ENCODE measurements around the gene THAP10.
"Not testable (repeated sequence)": the region's sequence is repeated elsewhere in the genome, so short reads cannot be mapped to it uniquely, and the experiment has no call there.

THAP10 gene

GRCh38 chr15:70892002-70892911 lies at the start of gene THAP10, which contains the start of gene LRRC49:
THAP10 (minus strand) TSS chr15:70892433; CDS start chr15:70892272, 161 bp downstream.
LRRC49 (plus strand) TSS chr15:70892826; CDS start chr15:70892895, 69 bp downstream.
- DNase-seq: peak; percentile 93

DNA sequence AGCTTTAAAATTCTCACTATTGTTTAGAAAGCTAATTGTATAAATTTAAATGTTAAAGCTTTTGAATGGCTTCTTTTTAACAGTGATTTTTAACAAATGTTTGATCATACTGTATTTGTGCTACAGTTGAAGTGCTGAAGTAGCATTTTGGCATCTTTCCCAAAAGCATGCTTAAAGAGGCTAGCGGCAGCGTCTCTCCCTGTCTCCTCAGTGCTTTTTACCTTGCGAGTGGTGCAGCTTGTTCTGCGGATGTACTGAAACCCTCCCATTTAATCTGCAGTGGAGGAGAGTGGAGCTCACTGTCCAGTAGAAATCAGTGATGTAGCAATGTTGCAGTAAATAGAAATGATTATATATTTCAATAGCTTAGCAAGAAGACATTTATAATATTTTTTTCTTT lies 44.1 kb upstream of the THAP10 start:
- DNase-seq: peak; percentile 61

DNA sequence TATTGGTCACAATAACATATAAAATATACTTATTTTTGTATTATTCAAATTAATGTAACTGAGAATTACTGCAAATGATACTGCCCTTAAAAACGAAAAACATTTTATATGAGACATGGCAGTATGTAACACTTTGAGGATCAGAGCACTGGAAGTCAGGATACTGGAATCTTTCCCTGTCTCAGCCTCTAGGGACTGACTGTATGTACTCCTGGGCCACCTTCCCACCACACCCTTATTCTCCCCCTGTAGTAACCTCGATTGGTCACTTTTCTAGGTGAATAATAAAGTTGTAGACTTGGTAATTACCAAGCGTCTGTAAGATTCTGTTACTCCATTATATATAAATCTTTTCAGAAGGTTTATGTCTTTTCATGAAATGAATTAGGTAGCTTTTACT lies 43.4 kb upstream of the THAP10 start:
- no peak for DNase-seq

GRCh38 chr15:70933411-70933810 lies 41.2 kb upstream of the THAP10 start:
- no peak for DNase-seq

DNA sequence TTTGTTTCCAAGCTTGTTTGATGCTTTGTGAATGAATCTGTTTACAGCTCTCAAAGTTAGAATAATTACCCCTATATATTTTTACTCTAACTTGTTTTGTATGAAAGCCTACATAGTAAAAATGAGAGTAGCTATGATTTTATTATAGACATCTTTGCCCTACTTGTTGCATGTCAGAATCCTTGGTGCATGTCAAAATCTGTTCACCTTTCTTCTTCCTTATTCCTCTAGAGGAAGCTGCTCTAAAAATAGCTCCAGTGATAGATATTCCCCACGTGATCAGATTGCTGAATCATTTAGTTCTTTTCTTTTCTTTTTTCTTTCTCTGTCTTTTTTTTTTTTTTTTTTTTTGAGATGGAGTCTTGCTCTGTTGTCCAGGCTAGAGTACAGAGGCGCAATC lies 40.2 kb upstream of the THAP10 start:
- DNase-seq: no peak

- no peak for DNase-seq
These were observed 39.6 kb upstream of the THAP10 start for GRCh38 chr15:70931821-70932220.

- DNase-seq: not testable (repeated sequence)
These were observed 34.7 kb upstream of the THAP10 start for GRCh38 chr15:70926914-70927313.

DNA sequence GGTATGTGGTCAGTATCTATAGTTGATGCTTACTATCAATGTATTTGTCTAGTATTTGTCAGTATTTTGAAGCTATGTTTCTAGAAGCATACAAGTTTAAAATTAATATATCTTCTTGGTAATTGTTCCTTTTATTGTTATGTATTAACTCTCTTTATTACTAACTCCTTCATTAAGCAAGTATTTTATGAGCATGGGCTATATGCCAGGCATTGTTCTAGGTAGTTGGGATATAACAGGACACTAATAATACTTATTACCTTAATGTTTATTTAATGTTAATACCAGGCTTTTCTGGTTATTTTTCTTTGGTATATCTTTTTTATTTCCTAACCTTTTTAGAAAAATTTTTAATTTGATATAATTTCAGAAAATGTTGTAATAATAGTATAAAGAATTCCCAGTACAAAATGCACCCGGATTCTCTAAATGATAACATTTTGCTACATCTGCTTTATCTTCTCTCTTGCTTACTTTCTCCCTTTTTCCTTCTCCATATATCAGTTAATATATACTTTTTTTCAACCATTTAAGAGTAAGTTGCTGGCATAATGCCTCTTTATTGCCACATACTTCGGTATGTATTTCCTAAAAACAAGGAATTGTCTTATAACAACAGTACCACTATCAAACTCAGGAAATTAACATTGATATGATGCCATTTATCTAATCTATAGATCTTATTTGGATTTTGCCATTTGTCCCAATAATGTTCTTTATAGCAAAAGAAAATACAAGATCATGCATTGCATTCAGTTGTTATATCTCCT lies 31.3 kb upstream of the THAP10 start:
- no peak for DNase-seq

DNA sequence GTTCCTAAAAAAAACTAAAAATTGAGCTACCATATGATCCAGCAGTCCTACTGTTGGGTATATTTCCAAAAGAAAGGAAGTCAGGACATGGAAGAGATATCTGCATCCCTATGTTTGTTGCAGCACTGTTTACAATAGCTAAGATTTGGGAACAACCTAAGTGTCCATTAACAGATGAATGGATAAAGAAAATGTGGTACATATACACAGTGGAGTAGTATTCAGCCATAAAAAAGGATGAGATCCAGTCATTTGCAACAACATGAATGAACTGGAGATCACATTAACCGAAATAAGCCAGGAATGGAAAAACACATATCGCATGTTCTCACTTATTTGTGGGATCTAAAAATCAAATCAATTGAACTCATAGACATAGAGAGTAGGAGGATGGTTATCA lies 29.9 kb upstream of the THAP10 start:
- no peak for DNase-seq

DNA sequence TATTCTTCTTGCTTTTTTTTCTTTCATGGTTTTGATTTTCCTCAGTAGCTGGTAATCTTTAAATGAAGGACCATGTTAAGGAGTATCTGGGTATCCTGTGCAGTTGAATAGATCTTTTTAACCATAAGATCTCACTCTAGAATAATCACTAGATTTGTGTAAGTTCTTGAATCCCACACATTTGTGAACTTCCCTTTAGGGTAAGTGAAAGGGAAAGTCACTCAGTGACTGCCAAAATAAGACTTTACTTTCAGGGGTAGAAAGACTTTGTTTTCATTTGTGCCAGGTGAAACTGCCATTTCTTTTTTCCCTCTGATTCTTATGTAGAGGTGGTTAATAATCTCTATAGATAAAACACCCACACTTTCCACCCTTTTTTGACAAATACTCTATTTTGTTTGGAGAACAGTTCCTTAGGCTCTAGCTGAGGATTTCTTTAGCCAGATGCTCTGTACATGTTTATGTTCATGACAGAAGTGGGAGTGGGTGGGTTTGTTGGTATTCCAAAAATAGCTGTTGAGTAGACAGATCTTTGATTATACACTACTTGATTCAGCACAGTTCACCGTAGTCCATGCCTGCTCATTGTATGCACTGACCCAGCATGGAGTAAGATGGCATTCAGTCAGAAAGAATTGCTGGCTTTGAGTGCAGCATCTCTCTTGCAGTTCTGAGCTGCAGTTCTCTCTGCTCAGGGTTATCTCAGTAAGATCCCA lies 28.9 kb upstream of the THAP10 start:
- DNase-seq: no peak

- DNase-seq: no peak
These were observed 25.7 kb upstream of the THAP10 start for GRCh38 chr15:70917955-70918354.

DNA sequence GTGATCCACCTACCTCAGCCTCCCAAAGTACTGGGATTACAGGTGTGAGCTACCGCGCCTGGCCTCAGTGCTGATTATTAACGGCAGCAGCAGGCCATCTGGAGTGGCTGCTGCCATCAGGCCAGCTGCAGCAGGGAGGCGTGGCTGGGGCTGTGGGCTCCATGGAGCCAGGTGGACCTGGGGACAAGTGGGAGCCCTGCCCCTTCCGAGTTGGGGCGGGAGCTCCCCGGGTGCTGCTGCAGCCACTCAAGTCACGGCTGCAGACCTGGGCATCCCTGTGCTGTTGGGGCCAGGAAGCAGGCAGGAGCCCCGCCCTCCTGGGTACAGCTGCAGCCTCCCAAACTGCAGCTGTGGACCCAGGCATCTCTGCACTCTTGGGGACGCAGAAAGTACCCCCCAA lies 24.3 kb upstream of the THAP10 start:
- DNase-seq: no peak

- DNase-seq: no peak
These were observed 20.0 kb upstream of the THAP10 start for GRCh38 chr15:70912187-70912586.

DNA sequence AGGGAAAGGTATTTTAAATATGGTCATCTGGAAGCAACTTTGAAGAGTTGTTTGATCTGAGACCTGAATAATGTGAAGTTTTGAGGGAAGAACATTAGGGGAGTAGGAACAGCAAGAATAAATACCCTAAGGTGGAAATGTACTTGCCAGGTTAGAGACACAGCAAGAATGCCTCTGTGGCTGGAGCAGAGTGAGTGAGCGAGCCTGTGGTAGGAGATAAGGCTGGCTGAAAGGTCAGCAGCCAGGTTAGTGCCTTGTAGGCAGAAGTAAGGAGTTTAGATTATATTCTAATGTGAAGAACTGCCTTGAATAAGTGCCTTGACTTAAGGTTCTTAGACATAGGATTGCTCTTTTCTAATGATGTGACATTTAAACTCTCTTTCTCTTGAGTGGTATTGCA lies 18.7 kb upstream of the THAP10 start:
- DNase-seq: no peak

DNA sequence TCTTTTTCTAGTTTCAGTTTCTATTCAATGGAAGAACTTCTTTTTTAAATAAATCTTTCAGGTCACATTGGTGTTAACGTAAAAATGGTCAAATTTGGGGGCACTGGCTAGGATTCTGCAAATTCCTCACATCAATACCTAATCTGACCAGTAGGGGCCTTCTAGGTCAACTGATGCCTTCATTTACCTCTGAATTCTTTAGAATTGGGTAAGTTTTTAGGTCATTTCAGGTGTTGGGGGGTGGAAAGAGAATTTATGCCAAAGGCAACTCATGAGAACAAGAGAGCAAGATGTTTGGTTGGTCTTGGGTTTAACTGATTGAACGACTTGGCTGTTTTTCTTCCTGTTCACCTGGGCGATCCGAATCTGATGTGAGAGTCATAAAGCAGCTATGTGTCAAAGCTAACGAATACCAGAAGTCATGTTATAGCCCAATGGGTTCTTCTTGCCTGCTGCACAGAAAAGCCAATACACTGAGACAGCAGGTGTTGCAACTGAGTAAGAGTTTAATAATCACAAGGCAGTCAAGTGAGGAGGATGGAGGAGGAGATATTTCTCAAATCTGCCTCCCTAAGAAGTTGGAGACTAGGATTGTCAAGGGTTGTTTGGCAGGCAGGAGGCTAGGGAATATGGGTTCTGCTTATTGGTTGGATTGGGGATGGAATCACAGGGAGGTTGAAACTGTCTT lies 15.7 kb upstream of the THAP10 start:
- DNase-seq: no peak

GRCh38 chr15:70906842-70907241 lies 14.6 kb upstream of the THAP10 start:
- no peak for DNase-seq

DNA sequence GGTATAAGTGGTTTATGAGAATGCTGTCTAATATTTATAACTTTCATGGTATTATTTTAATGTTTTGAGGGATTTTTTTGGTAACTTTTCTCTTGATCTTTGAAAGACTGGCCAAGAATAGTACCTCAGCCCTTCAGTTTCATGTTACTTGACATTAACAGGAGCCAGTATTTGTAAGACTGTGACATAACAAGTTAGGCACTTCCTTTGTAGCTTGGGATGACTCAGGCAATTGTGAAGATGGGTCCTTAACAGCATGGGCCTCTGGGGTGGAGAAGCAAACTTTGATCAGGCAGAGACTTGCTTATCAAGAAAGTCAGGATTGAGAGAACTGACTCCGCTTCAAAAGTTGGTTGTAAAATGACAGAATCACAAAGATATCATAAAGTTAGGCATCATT lies 9.9 kb upstream of the THAP10 start:
- no peak for DNase-seq

GRCh38 chr15:70892912-70893560 lies 803 bp upstream of the THAP10 start:
- DNase-seq: peak; percentile 58

DNA sequence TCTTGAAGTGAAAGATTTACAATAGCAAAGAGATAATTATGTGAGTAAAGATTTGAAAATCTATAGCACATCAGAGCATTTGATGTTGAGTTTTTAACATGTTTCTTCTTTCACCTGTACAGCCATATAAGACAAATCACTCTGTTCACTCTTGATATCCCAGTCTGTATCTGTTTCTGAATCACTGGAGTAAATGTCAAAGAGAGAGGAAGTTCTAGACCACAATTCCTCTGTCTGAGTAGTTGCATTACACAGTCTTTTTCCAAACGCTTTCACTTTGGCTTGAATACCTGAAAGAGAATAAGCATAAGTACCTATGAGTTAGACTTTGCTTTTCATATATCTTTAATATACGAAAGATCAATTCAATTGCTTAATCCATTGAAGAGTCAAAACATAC lies 9.9 kb downstream of the THAP10 start:
- DNase-seq: no peak

- no peak for DNase-seq
These were observed 11.5 kb downstream of the THAP10 start for GRCh38 chr15:70880781-70881180.

DNA sequence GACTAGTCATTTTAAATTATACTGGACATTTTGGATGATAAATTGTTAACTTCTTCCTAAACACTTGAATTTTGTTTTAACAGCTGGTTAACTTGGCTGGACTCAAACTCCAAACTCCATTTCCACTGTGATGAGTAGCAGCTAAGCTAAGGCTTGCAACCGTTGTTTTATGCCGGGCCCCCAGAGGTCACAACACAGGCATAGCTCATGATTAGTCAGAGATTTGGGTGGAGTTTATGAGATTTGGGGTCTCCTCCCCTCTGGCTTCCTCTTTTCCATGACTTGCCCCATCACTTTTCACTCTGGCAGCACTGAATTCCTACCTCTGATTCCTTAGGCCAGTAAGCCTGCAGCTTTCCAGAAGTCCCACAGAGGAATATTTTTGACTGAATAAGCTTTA lies 12.8 kb downstream of the THAP10 start:
- DNase-seq: no peak

DNA sequence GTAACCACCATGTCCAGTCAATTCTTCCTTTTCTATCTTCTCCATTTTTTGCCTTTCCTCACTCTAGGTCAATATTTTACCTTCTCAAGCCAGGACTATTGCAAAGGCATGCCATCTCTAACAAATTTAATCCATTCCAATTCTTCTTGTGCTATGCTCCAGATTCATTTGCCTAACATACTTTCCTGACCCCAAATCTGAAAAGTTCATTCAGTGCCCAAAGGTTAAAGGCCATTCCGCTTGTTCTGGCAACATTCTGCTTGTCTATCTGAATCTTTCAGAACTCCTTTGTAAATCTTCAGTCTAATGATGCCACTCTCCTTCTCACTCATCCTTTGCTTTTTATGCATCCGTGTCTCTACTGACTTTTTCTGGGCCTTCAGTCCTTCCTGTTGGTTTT lies 15.6 kb downstream of the THAP10 start:
- DNase-seq: no peak

Data from NCI-H1417 treated with DMSO at 0.1 percent for 48 hours (cell line).